HG03045 (cell line): ENCODE measurements around the gene PRSS21.

Experiments
- ATAC-seq: cut with Tn5 transposase; IDR thresholded peaks from one replicate; pipeline ENCODE4 v1.9.1; 2021; ENCODE audit warnings: mild to moderate bottlenecking, moderate library complexity; ENCODE audit not compliant: unreplicated experiment

Gene PRSS21

DNA sequence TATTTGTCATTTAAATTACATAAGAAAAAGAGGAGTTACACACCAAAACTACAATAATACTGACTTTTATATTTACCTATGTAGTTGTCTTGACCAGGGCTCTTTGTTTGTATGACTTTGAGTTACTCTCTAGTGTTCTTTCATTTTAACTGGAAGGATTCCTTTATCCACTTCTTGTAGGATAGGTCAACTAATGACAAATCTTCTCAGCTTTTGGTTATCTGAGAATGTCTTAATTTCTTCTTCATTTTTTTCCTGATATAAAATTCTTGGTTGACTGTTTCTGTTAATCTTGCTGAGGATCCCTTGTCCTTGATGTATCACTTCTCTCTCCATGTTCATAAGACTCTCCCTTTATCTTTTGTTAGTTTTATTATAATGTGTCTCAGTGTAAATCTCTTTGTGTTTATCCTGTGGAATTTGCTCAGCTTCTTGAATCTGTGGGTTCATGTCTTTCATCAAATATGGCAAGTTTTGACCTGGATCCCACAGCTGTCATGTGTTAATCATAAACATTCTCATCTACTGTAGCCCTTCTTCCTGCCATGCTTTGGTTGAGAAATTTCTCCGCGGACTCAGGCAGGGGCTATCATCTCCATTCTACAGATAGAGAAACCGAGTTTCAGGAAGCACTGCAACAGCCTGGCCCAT, 13.4 kb upstream of the PRSS21 start:
- no peak for ATAC-seq

DNA sequence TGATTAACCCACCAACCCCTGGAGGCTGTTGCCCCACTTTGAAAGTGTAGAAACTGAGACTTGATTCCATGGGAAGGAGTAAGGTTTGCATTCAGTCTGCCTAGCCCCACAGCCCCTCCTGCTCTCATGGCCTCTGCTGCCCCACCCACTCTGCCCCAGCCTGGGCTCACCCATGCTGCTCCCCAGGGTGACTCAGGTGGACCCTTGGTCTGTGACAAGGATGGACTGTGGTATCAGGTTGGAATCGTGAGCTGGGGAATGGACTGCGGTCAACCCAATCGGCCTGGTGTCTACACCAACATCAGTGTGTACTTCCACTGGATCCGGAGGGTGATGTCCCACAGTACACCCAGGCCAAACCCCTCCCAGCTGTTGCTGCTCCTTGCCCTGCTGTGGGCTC, 12.3 kb upstream of the PRSS21 start:
- ATAC-seq, result no peak

DNA sequence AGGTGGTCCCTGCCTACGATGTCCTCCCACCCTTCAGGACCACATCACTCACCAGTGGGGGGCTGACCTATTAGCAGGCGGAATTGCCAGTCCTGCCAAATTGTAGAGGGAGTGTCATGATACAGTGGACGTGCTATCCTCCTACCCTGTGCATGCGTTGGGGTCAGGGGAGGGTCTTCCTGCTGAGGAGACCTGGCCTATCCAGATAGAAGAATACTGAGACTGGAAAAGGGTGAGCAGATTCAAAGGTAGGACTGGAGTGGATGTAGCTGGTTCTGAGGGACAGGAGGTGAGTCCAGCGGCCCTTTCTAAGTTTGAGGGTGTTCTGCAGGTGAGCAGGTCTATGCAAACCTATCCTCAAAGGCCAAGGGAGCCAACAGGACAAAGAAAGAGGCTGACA, 10.8 kb upstream of the PRSS21 start:
- ATAC-seq, result no peak

DNA sequence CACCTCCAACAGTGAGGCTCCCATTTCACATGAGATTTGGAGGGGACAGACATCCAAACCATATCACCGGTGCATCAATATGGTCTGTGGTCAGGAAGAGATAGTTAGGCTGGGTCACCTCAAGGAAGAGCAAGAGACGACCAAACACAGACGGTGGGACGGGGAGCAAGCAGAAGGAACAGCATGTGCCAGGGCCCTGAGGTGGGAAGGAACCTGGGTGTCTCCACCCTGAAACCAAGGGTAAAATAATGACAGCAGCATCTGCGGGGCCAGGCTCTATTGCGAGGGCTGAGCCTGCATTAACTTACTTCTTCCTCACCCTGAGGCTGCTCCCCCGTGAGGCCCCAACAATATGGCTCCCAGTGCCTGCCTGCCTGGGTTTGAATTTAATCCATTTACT, 8.9 kb upstream of the PRSS21 start:
- no peak for ATAC-seq

- ATAC-seq, result no peak
Measured at GRCh38 chr16:2809149-2809760, 7.8 kb upstream of the PRSS21 start.

- no peak for ATAC-seq
Measured at GRCh38 chr16:2810651-2811050, 6.4 kb upstream of the PRSS21 start.

- no peak for ATAC-seq
Measured at GRCh38 chr16:2811703-2812471, 5.2 kb upstream of the PRSS21 start.

- no peak for ATAC-seq
Measured at GRCh38 chr16:2813771-2814221, 3.2 kb upstream of the PRSS21 start.

- no peak for ATAC-seq
Measured at GRCh38 chr16:2814551-2815298, 2.3 kb upstream of the PRSS21 start.

DNA sequence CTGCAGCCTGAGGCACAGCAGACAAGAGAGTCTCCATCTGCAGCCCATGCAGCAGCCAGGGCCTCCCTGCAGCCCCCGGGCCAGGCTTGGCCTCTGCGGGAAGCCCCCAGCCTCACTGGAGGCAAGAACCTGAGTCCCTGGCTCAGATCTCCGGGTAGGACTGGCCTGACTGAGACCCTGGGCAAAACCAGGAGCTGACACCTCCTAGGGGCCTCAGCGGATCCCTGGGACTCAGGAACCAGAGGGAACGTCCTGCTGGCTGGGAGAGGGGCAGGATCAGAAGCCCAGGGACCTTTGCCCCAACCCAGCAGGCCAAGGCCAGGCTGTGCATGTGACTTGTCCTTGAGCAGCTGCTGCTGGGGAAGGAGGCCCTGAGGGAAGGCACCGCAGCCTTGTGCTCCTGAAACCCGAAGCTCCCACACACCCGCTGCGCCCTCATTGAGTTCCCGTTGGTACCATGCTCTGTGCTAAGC, 1.7 kb upstream of the PRSS21 start:
- no peak for ATAC-seq

- no peak for ATAC-seq
Measured at GRCh38 chr16:2817340-2818271, 569 bp downstream of the PRSS21 start.

- no peak for ATAC-seq
Measured at GRCh38 chr16:2818272-2818876, 1.3 kb downstream of the PRSS21 start.

DNA sequence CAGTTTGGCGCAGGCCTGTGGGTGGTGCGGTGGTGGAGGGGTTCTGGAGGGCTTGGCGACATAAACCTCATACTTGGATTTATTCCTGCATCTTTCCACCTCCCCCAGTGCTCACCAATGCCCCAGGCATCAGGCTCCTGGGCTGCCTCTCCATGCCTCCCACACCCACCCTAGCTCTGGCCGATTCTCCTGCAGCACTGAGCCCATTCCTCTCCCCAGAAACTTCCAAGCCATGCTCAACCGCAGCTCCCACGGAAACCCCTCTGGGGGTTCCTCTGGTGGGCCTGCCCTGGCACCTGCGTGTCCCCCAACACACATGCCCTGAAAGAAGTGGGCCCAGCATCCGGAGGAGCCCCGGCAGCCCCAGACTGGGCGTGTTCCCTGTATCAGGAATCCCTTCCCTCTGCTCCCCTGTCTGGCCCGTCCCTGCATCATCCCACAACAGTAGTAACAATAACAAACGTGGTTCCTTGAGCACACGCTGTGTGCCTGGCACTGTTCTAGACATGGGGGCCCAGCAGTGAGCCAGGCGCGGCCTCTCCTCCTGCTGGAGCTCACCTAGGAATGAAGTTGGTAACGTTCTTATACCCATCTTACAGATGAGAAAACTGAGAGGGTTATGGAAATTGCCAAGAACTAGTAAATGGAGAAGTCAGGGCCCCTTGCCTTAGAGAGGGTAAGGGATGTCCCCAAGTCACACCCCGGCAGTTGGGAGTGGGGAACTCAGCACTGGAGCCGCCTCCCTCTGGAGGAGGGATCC, 2.3 kb downstream of the PRSS21 start:
- no peak for ATAC-seq

DNA sequence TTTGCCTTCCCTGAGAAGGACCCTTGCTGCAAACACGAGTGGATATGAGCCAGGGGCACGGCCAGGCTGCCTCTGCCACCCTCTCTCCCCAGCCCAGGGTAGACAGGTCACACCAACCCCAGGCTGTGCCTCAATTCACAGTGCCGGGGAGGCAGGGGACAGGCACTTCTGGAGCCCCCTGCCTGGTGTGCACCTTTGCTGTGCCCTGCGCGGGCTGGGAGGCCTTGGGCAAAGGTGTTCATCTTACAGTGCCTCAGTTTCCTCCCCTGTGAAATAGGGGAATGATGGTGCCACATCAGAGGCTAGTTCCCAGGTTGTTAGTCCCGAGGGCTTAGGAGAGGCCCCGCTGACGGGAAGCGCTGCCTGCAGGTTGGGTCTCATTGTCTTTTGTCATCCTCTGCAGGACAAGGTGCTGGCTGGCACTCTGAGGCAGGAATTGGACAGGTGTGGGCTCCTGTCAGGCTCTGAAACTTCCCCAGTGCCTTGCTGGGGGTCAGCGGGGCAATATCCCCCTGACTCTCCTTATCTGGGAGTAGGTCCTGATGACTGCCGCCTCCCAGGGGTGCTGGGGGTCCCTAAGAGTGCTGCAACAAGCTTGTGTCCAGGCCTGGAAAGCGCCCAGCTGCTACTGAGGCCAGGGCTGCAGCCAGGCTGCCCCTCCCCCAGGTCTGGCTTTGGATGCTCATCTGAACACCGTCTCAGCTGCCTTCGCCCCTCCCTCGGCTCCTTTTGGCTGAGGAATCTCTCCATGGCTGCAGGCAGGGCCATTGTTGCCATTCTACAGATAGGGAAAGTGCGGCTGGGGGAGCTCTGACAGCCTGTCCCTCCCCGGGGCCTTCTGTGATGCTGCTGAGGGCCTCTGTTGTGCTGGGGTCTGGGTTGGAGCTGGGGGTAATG, 3.1 kb downstream of the PRSS21 start:
- ATAC-seq, result no peak

DNA sequence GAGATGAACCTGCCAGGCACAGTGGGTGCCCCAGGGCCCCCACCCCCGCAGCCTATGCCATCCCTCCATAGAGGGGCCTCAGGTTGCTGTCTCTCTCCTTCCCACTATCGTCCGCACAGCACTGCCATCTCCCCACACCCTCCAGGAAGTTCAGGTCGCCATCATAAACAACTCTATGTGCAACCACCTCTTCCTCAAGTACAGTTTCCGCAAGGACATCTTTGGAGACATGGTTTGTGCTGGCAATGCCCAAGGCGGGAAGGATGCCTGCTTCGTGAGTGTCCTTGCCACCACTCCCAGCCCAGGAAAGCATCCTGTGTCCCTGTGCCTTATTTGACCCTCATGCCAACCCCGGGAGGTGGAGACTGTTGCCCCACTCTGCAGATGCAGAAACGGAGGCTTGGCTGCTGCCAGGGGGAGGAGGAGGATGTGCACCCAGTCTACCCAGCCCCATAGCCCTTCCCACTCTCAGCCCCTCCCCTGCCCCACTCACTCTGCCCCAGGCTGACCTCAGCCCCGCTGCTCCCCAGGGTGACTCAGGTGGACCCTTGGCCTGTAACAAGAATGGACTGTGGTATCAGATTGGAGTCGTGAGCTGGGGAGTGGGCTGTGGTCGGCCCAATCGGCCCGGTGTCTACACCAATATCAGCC, 3.9 kb downstream of the PRSS21 start:
- no peak for ATAC-seq

GRCh38 chr16:2821487-2822157, 4.6 kb downstream of the PRSS21 start:
- ATAC-seq, result no peak

DNA sequence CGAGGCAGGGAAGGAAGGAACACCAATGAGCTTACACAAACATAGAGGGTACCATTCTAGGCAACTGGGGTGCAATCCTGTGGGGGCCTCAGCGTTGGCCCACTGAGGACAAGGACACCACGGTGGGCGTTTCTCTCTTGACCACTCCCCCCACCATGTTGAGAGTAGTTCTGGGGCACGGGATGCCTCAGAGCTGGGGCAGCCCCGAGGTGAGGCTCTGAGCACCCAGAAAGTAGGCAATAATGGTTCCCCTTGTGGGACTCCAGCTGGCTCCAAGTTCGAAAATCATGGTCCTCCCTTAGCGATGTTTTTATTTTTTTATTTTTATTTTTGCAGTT, 5.1 kb downstream of the PRSS21 start:
- no peak for ATAC-seq
